ENCODE results near the gene CD3E. TPM values are rescaled to one million over a fixed set of nuclear protein-coding genes. Genes with fewer than 3 reads are reported as not detected.

Gene CD3E
- total RNA-seq, 1 donor from 2014 or later: 9.9 TPM

- intact Hi-C loops (cut with DNase I): no loop called here
- Histone ChIP-seq H3K27ac (peak overlapping the region; percentile 65), H3K36me3 (no peaks in the 10 kb centered on the region), H3K4me1 (peaks cover 37% of the 10 kb centered on the region), H3K27me3 (ENCODE audit: low read depth) (no peaks in the 10 kb centered on the region), H3K4me3 (no peak overlapping the region), H3K9me3 (no peaks in the 10 kb centered on the region)
- TF ChIP-seq CTCF (IDR thresholded peaks at IDR 0.05): no peak
- DNase-seq (no peak), ATAC-seq (no peak)
Measured at GRCh38 chr11:118322721-118323120, 18.2 kb downstream of the CD3E start.

GRCh38 chr11:118325283-118325682 is 20.8 kb downstream of the CD3E start:
- TF ChIP-seq CTCF (IDR thresholded peaks at IDR 0.05): no peak
- H3K4me1 ChIP-seq: peaks cover 12% of the 10 kb centered on the region
- H3K4me3 ChIP-seq: no peak overlapping the region
- no peaks in the 10 kb centered on the region for H3K9me3 ChIP-seq
- no peak for DNase-seq
- no peaks in the 10 kb centered on the region for H3K27me3 ChIP-seq (ENCODE audit: low read depth)
- ATAC-seq: no peak
- H3K27ac ChIP-seq: no peak overlapping the region
- intact Hi-C loops (cut with DNase I): no loop called here
- no peaks in the 10 kb centered on the region for H3K36me3 ChIP-seq

- H3K9me3 ChIP-seq: no peaks in the 10 kb centered on the region
- H3K36me3 ChIP-seq: no peaks in the 10 kb centered on the region
- intact Hi-C loops (cut with DNase I): no loop called here
- no peaks in the 10 kb centered on the region for H3K27me3 ChIP-seq (ENCODE audit: low read depth)
- no peak overlapping the region for H3K27ac ChIP-seq
- DNase-seq (no peak), ATAC-seq (no peak)
- no peak overlapping the region for H3K4me3 ChIP-seq
- TF ChIP-seq CTCF (IDR thresholded peaks at IDR 0.05): no peak
- no peaks in the 10 kb centered on the region for H3K4me1 ChIP-seq
Measured at GRCh38 chr11:118328745-118329144, 24.2 kb downstream of the CD3E start.

- no peak overlapping the region for H3K4me3 ChIP-seq
- no peaks in the 10 kb centered on the region for H3K36me3 ChIP-seq
- no peaks in the 10 kb centered on the region for H3K4me1 ChIP-seq
- DNase-seq: no peak
- H3K9me3 ChIP-seq: no peaks in the 10 kb centered on the region
- no peak for TF ChIP-seq CTCF (IDR thresholded peaks at IDR 0.05)
- ATAC-seq: no peak
- H3K27me3 ChIP-seq (ENCODE audit: low read depth): no peaks in the 10 kb centered on the region
- intact Hi-C loops (cut with DNase I): no loop called here
- H3K27ac ChIP-seq: no peak overlapping the region
Measured at GRCh38 chr11:118334745-118335144, 30.2 kb downstream of the CD3E start.

- DNase-seq (no peak), ATAC-seq (peak; percentile 59 to 68)
- Histone ChIP-seq H3K27ac (peak overlapping the region; percentile 18), H3K9me3 (no peaks in the 10 kb centered on the region), H3K4me1 (no peaks in the 10 kb centered on the region), H3K27me3 (ENCODE audit: low read depth) (no peaks in the 10 kb centered on the region), H3K4me3 (no peak overlapping the region), H3K36me3 (no peaks in the 10 kb centered on the region)
- no peak for TF ChIP-seq CTCF (IDR thresholded peaks at IDR 0.05)
- intact Hi-C loops (cut with DNase I): no loop called here
Measured at GRCh38 chr11:118338637-118339061, 34.1 kb downstream of the CD3E start.
